ENCODE measurements around the gene TNN.

- TF ChIP-seq CTCF (conservative IDR thresholded peaks at IDR 0.05; ENCODE audit: low read depth, low read length) = no peak
- TF ChIP-seq EZH2phosphoT487 (IDR thresholded peaks at IDR 0.05; ENCODE audit: borderline replicate concordance, low read length) = no peak
- no peak for TF ChIP-seq EZH2 (IDR thresholded peaks at IDR 0.05; ENCODE audit: low read length, unreplicated experiment)
Observed at GRCh38 chr1:175162955-175163354, 95.3 kb downstream of the TNN start.
